ENCODE data around the gene PRICKLE1. TPM values are rescaled to one million over a fixed set of nuclear protein-coding genes. Genes with fewer than 3 reads are reported as not detected.

The PRICKLE1 gene
- total RNA-seq, 3 donors from 2014 or later, result 0.93 to 7.1 (median 4.4) TPM

- H3K4me3 ChIP-seq, result no peak overlapping the region
- intact Hi-C loops (cut with DNase I, micrococcal nuclease), result no loop called here
- no peaks in the 10 kb centered on the region for H3K36me3 ChIP-seq (ENCODE audit: low read depth)
- DNase-seq (no peak), ATAC-seq (no peak)
- H3K4me1 ChIP-seq (ENCODE audit: low read depth), result no peaks in the 10 kb centered on the region
- no peaks in the 10 kb centered on the region for H3K9me3 ChIP-seq
- TF ChIP-seq, protein P1, sequence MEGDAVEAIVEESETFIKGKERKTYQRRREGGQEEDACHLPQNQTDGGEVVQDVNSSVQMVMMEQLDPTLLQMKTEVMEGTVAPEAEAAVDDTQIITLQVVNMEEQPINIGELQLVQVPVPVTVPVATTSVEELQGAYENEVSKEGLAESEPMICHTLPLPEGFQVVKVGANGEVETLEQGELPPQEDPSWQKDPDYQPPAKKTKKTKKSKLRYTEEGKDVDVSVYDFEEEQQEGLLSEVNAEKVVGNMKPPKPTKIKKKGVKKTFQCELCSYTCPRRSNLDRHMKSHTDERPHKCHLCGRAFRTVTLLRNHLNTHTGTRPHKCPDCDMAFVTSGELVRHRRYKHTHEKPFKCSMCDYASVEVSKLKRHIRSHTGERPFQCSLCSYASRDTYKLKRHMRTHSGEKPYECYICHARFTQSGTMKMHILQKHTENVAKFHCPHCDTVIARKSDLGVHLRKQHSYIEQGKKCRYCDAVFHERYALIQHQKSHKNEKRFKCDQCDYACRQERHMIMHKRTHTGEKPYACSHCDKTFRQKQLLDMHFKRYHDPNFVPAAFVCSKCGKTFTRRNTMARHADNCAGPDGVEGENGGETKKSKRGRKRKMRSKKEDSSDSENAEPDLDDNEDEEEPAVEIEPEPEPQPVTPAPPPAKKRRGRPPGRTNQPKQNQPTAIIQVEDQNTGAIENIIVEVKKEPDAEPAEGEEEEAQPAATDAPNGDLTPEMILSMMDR (IDR thresholded peaks at IDR 0.05), result no peak
These were observed 14.7 kb downstream of the PRICKLE1 start for GRCh38 chr12:42574851-42575266.

DNA sequence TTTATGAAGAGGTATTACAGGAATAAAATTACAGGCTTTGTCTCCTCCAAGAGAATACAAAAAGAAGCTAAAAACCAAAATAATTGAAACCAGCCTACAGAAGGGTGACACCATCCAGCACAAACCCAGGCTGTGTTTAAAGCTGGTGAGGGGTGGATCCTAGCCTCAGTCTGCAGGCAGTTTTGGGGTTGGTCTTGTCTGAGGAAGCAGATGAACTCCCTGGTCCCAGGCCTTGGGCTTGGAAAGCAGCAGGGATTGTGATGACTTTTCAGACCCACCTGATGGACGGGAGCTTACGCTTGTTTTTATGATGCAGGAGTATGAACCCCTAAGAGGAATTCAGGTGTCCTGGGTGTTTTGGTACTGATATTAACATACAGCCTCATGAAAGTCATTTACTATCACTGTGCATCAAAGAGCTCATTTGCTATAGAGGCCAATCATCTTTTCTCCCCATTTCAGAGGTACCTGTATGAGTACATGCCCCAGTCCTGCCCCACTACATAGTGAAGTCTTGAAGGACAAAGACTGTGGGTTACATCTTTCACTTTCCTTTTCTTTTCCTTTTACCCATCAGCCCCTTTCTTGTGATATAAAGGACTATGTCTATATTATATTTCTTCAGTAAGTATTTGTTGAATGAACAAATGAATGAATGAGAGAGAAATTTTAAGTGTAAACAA, 18.1 kb downstream of the PRICKLE1 start:
- Histone ChIP-seq H3K4me3 (no peak overlapping the region), H3K36me3 (ENCODE audit: low read depth) (no peaks in the 10 kb centered on the region), H3K9me3 (no peaks in the 10 kb centered on the region), H3K4me1 (ENCODE audit: low read depth) (no peaks in the 10 kb centered on the region)
- DNase-seq (no peak), ATAC-seq (no peak)
- TF ChIP-seq, protein P1 (IDR thresholded peaks at IDR 0.05), result no peak
- intact Hi-C loops (cut with DNase I, micrococcal nuclease), result no loop called here

- intact Hi-C loops (cut with DNase I, micrococcal nuclease), result no loop called here
- H3K36me3 ChIP-seq (ENCODE audit: low read depth), result no peaks in the 10 kb centered on the region
- ATAC-seq (no peak), DNase-seq (no peak)
- H3K4me1 ChIP-seq (ENCODE audit: low read depth), result no peaks in the 10 kb centered on the region
- no peaks in the 10 kb centered on the region for H3K9me3 ChIP-seq
- TF ChIP-seq, protein P1 (IDR thresholded peaks at IDR 0.05), result no peak
- H3K4me3 ChIP-seq, result no peak overlapping the region
These were observed 19.5 kb downstream of the PRICKLE1 start for GRCh38 chr12:42570076-42570475.

DNA sequence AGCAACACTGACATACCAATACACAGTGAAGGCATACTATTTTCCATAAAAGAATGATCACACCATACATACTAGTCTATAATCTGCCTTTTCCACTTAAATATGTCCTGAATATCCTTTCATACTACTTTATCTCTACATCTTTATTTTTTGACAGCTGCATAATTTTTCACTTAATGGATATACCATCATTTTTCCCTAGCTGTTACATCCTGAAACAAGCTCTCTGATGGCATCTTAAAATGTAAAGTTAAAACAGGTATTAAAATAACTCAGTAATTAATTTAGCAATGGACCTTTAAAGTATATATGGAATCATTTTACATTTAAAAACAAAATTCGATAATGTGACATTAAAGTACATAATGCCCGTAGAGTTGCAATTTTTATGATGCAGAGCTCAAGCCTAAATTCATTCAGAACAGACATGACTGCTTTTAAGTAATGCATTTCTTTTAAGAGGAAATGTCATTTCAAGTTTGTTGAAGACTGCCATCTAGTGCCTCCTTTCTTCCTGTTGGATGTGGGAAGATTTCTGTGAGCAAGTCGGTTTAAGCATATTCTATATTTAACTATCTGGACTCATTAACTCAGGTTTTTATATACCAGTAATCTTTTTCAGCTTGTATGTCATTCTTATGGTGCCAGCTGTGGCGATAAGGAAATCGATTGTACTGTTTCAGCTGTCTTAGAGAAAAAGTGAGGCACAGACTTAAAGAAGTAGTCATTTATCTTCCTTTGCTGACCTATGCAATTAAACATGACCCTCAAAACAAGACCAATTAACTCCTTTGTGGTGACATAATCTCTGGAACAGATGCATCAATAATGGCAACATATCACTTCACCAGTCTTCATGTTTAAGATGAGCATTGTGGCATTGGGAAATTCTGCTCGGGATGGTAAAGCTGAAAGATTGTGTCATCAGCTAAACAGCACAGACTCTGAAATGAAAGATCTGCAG, 20.3 kb downstream of the PRICKLE1 start:
- ATAC-seq (peak; percentile 25), DNase-seq (peak in 1 of 3 donors; percentile 52)
- Histone ChIP-seq H3K36me3 (ENCODE audit: low read depth) (no peaks in the 10 kb centered on the region), H3K4me3 (no peak overlapping the region), H3K4me1 (ENCODE audit: low read depth) (no peaks in the 10 kb centered on the region), H3K9me3 (no peaks in the 10 kb centered on the region)
- TF ChIP-seq, protein P1 (IDR thresholded peaks at IDR 0.05), result no peak
- intact Hi-C loops (cut with DNase I, micrococcal nuclease), result loop anchor here in 1 of 2 donors (10.0 kb wide), 1 partner anchor 84 kb away; no protein-coding TSS in a partner anchor

GRCh38 chr12:42565633-42566032, 23.9 kb downstream of the PRICKLE1 start:
- ATAC-seq, result peak; percentile 29
- DNase-seq, result no peak
- TF ChIP-seq, protein P1 (IDR thresholded peaks at IDR 0.05), result no peak
- Histone ChIP-seq H3K36me3 (ENCODE audit: low read depth) (no peaks in the 10 kb centered on the region), H3K4me1 (ENCODE audit: low read depth) (no peaks in the 10 kb centered on the region), H3K4me3 (no peak overlapping the region), H3K9me3 (no peaks in the 10 kb centered on the region)
- intact Hi-C loops (cut with DNase I, micrococcal nuclease), result loop anchor here in 1 of 2 donors (10.0 kb wide), 1 partner anchor 81 kb away; no protein-coding TSS in a partner anchor

Data from mucosa of descending colon (tissue), 3 donors.